ENCODE results near the gene CEP104. TPM values are rescaled to one million over a fixed set of nuclear protein-coding genes. Genes with fewer than 3 reads are reported as not detected.
A peak's percentile ranks its signal among the peaks of the same experiment; 100 is the strongest.

The CEP104 gene
- polyA plus RNA-seq, 3 donors, result 8.3 to 25.1 (median 13.0) TPM

DNA sequence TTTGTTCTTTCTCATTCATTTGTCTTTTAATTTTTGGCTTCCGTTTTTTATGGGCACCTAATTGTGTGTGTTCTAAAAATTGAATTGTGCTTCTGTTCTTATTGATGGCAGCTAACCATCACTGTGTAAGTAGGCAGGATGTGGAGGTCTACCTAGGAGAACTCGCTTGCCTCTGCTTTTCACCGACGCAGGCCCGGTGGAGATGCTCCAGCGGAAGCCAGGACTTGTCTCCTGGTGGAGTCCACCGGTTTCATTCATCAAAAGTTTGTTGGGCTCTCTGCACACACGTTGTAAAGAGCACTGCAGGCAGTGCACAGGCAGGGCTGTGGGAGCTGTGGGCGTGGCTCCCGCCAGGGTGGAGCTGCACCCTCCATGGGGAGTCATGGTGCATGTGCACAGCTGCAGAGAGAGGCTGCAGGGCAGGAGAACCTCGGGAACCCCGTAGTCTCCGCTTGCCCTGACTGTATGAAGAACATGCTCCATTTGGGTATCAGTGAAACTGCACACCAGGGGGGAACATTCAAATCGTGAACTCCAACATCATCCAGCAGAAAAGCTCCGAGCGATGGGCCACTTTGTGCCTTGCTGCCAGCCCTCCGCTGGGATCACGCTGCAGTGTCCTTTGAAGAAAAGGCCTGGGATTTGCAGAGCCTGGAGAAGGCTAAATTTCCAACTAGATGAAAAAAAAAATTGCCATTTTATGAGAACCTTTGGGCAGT lies 49.1 kb upstream of the CEP104 start:
- no peak for TF ChIP-seq CTCF (IDR thresholded peaks at IDR 0.05)
- H2AFZ ChIP-seq (ENCODE audit: insufficient read depth, low read depth, low read length, poor library complexity, severe bottlenecking), result no peak overlapping the region
- Mint-ChIP-seq H3K4me3 (no peak overlapping the region), H3K4me1 (peaks cover 30% of the 10 kb centered on the region), H3K27ac (peak overlapping the region in 1 of 7 donors; percentile 26), H3K27me3 (ENCODE audit: low read depth in 3 of 3) (peaks cover 19 to 27% (median 19%) of the 10 kb centered on the region in 3 donors), H3K9me3 (peaks cover 0 to 2% (median 0%) of the 10 kb centered on the region in 7 donors), H3K36me3 (peaks cover 5% of the 10 kb centered on the region in 2 donors)
- no peaks in the 10 kb centered on the region for H3K79me2 ChIP-seq (ENCODE audit: insufficient read depth, low read length)
- H3K27ac ChIP-seq (ENCODE audit: low read depth in 1 of 2, low read length in 2 of 2), result no peak overlapping the region
- no peak for DNase-seq
- H3K4me1 ChIP-seq (ENCODE audit: control insufficient read depth in 1 of 2, insufficient read depth in 2 of 2, low read length in 2 of 2), result peaks cover 12 to 19% of the 10 kb centered on the region in 2 donors
- intact Hi-C loops (cut with micrococcal nuclease), result loop anchor here in 1 of 2 donors (10.0 kb wide), 2 partner anchors 131 to 281 kb away; partner anchors contain the start of genes SMIM1 and TPRG1L
- H3K4me3 ChIP-seq (replicated peaks in 1 of 3; ENCODE audit: low read depth in 2 of 3, low read length in 3 of 3), result no peak overlapping the region
- no peaks in the 10 kb centered on the region for H3K9me3 ChIP-seq (replicated peaks in 1 of 2; ENCODE audit: control insufficient read depth in 1 of 2, insufficient read depth in 1 of 2, low read length in 2 of 2)
- no peak overlapping the region for H3K9ac ChIP-seq (ENCODE audit: insufficient read depth, low read length, poor library complexity, severe bottlenecking)
- H3K4me2 ChIP-seq (replicated peaks; ENCODE audit: extremely low read depth, low read length, poor library complexity, severe bottlenecking), result no peak overlapping the region
- H4K20me1 ChIP-seq (ENCODE audit: insufficient read depth, low read length), result no peaks in the 10 kb centered on the region
- H3K27me3 ChIP-seq (ENCODE audit: control insufficient read depth in 2 of 2, insufficient read depth in 2 of 2, low read length in 2 of 2), result peaks cover 0 to 6% of the 10 kb centered on the region in 2 donors
- no peaks in the 10 kb centered on the region for H3K36me3 ChIP-seq (replicated peaks in 1 of 2; ENCODE audit: control insufficient read depth in 1 of 2, insufficient read depth in 2 of 2, low read length in 2 of 2)
- WGBS (ENCODE audit: insufficient coverage), result 83% methylated on average over 18 of the region's 18 CpGs

DNA sequence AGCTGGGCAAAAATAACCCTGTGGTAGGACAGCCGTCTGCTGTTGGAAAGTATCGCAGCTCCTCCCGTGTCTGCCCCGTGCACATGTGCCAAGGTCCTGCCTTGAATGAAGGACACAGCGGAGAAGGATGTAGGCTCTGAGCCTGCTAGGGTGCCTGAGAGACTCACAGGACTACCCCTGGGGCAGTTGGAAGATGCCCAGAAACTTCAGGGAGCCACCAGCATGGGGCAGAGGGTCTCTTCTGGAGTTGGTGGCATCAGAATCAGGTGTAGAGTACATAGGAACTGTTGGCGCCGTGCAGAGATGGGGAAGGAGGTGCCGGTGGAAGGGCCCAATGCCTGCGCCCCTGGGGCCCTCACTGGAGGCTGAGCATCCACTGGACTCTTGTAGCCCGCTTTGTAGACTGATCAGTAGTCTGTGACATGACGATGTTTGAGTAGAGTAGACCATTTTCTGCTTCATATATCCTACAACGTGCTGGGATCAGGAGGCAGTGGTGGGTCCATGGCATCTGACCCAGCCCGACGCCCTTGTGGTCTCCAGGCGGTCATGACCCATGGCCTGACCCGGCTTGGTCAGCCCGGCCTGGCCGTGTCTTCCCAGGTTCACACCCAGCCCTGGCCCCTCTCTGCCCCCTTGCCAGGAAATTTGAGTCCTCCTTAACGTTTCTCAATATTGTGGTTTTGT lies 48.4 kb upstream of the CEP104 start:
- intact Hi-C loops (cut with micrococcal nuclease), result loop anchor here in 1 of 2 donors (10.0 kb wide), 2 partner anchors 131 to 281 kb away; partner anchors contain the start of genes SMIM1 and TPRG1L
- peaks cover 12 to 19% of the 10 kb centered on the region in 2 donors for H3K4me1 ChIP-seq (ENCODE audit: control insufficient read depth in 1 of 2, insufficient read depth in 2 of 2, low read length in 2 of 2)

More for the DNA sequence above, 48.4 kb upstream of the CEP104 start:
- Mint-ChIP-seq H3K4me3 (no peak overlapping the region), H3K4me1 (peaks cover 28% of the 10 kb centered on the region), H3K36me3 (peaks cover 5% of the 10 kb centered on the region in 2 donors), H3K9me3 (no peaks in the 10 kb centered on the region), H3K27ac (no peak overlapping the region), H3K27me3 (ENCODE audit: low read depth in 3 of 3) (peaks cover 12 to 21% (median 14%) of the 10 kb centered on the region in 3 donors)
- no peak overlapping the region for H3K4me2 ChIP-seq (replicated peaks; ENCODE audit: extremely low read depth, low read length, poor library complexity, severe bottlenecking)
- 84% methylated on average over 11 of the region's 19 CpGs for WGBS (ENCODE audit: insufficient coverage)
- H3K27ac ChIP-seq (ENCODE audit: low read depth in 1 of 2, low read length in 2 of 2), result no peak overlapping the region
- no peaks in the 10 kb centered on the region for H3K27me3 ChIP-seq (ENCODE audit: control insufficient read depth in 2 of 2, insufficient read depth in 2 of 2, low read length in 2 of 2)
- H3K9ac ChIP-seq (ENCODE audit: insufficient read depth, low read length, poor library complexity, severe bottlenecking), result no peak overlapping the region
- no peak for DNase-seq
- no peaks in the 10 kb centered on the region for H3K36me3 ChIP-seq (replicated peaks in 1 of 2; ENCODE audit: control insufficient read depth in 1 of 2, insufficient read depth in 2 of 2, low read length in 2 of 2)
- no peak for TF ChIP-seq CTCF (IDR thresholded peaks at IDR 0.05)
- no peaks in the 10 kb centered on the region for H3K9me3 ChIP-seq (replicated peaks in 1 of 2; ENCODE audit: control insufficient read depth in 1 of 2, insufficient read depth in 1 of 2, low read length in 2 of 2)
- no peaks in the 10 kb centered on the region for H4K20me1 ChIP-seq (ENCODE audit: insufficient read depth, low read length)
- no peak overlapping the region for H3K4me3 ChIP-seq (replicated peaks in 1 of 3; ENCODE audit: low read depth in 2 of 3, low read length in 3 of 3)
- no peak overlapping the region for H2AFZ ChIP-seq (ENCODE audit: insufficient read depth, low read depth, low read length, poor library complexity, severe bottlenecking)
- H3K79me2 ChIP-seq (ENCODE audit: insufficient read depth, low read length), result no peaks in the 10 kb centered on the region
